GM11168 (cell line): ENCODE measurements around the gene CRTC2.
"Not testable (repeated sequence)": the region's sequence is repeated elsewhere in the genome, so short reads cannot be mapped to it uniquely, and the experiment has no call there.

Experiments
- in situ Hi-C: fragments of 300-500 bp; cut with MboI; formaldehyde crosslinking; loops from one replicate; pipeline ENCODE4 v1.12.0; 2022; ENCODE audit warnings: low sequenced_read_pairs; ENCODE audit not compliant: unreplicated experiment

The CRTC2 gene

DNA sequence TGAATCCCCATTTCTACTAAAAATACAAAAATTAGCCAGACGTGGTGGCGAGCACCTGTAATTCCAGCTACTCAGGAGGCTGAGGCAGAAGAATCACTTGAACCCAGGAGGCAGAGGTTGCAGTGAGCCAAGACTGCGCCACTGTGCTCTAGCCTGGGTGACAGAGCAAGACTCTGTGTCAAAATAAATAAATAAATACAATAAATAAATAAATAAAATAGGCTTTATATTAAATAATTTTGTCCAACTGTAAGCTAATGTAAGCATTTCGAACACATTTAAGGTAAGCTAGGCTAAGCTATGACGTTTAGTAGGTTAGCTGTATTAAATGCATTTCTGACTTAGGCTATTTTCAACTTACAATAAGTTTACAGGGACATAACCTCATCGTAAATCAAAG is 47.9 kb downstream of the CRTC2 start:
- in situ Hi-C loops = not testable (repeated sequence)

DNA sequence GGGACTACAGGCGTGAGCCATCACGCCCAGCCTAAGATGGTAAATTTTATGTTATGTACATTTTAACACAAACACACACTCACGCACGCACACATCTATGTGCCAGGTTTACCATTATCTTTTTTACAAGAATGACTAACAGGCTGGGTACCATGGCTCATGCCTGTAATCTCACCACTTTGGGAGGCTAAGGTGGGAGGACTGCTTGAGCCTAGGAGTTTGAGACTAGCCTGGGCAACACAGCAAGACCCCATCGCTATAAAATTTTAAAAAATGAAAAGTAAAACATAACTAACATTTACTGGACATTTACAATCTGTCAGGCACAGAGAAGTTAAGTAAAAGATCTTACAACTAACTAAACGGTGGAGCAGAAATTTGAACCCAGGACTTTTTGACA is 50.3 kb downstream of the CRTC2 start:
- in situ Hi-C loops = no loop called here

DNA sequence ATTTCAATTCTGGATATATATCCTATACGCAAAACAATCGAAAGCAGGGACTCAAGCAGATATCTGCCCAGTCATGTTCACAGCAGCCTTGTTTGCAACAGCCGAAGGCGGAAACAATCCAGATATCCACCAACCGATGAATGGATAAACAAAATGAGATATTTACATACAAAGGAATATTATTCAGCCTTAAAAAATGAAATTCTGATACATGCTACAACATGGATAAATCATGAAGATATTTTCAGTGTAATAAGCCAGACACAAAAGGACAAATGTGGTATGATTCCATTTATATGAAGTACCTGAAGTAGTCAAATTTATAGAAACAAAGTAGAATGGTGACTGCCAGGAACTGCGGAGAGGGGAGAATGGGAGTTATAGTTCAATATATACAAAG is 51.3 kb downstream of the CRTC2 start:
- in situ Hi-C loops = no loop called here

DNA sequence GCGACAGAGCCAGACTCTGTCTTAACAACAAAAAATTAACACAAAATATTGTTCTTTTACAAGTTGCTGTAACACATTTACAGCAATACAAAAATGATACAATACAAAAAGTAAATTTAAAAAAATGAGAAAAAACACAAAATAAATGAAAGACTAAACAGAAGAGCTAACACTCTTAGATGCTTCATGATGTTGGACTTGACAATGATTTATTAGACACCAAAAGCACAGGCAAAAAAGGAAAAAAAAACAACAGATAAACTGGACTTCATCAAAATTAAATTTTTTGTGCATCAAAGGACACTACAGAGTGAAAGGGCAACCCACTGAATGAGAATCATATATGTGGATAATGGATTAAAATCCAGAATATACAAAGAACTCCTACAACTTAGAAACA is 52.0 kb downstream of the CRTC2 start:
- in situ Hi-C loops = no loop called here

DNA sequence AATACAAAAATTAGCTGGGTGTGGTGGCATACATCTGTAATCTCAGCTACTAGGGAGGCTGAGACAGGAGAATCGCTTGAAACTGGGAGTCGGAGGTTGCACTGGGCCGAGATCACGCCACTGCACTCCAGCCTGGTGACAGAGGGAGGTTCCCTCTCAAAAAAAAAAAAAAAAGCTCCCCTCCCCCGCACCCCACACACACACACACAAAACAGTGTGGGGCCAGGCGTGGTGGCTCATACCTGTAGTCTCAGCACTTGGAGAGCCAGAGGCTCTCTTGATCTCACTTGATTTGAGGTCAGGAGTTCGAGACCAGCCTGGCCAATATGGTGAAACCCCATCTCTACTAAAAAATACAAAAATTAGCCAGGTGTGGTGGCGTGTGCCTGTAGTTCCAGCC is 52.5 kb downstream of the CRTC2 start:
- in situ Hi-C loops = not testable (repeated sequence)

DNA sequence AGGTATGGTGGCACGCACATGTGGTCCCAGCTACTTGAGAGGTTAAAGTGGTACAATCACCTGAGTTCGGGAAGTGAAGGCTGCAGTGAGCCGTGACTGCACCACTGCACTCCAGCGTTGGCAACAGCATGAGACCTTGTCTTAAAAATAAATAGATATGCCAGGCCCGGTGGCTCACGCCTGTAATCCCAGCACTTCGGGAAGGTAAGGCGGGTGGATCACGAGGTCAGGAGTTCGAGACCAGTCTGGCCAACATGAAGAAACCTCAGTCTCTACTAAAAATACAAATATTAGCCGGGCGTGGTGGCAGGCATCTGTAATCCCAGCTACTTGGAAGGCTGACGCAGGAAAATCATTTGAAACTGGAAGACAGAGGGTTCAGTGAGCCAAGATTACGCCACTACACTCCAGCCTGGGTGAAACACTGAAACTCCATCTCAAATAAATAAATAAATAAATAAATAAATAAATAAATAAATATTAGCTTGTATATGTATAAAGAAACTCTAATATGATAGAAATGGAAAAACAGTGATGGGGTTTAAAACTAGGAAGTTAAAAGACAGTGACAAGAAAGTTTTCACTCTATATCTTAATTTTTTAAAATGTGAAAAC is 54.5 kb downstream of the CRTC2 start:
- in situ Hi-C loops = no loop called here

DNA sequence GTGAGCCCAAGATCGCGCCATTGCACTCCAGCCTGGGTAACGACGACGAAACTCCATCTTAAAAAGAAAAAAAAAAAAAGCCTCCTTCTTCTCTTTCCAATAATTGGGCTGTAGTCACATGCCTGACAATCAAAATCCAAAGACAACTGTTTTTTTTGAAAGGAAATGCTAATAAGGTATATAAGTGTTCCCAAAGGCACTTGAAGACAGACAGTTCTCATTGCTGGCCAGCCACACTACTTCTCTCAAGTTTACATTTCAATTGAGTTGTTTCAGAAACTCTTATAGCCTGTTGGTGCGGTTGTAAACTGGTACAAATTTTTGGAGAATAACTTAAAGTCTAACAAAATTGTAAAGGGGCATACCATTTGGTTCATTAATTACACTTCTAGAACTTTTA is 58.9 kb downstream of the CRTC2 start:
- in situ Hi-C loops = no loop called here
